Activated CD8-positive, alpha-beta memory T cell treated with anti-CD3 and anti-CD28 coated beads, Interleukin-2, amount 50 U/mL, for 24 hours (primary cell): ENCODE data around the gene C16orf86.
"Not testable (repeated sequence)": the region's sequence is repeated elsewhere in the genome, so short reads cannot be mapped to it uniquely, and the experiment has no call there.

Experiments used
- DNase-seq: peaks from one replicate; pipeline ENCODE4 v3.0.0-alpha.2; 2020; ENCODE audit errors: extremely low read depth

C16orf86 gene

DNA sequence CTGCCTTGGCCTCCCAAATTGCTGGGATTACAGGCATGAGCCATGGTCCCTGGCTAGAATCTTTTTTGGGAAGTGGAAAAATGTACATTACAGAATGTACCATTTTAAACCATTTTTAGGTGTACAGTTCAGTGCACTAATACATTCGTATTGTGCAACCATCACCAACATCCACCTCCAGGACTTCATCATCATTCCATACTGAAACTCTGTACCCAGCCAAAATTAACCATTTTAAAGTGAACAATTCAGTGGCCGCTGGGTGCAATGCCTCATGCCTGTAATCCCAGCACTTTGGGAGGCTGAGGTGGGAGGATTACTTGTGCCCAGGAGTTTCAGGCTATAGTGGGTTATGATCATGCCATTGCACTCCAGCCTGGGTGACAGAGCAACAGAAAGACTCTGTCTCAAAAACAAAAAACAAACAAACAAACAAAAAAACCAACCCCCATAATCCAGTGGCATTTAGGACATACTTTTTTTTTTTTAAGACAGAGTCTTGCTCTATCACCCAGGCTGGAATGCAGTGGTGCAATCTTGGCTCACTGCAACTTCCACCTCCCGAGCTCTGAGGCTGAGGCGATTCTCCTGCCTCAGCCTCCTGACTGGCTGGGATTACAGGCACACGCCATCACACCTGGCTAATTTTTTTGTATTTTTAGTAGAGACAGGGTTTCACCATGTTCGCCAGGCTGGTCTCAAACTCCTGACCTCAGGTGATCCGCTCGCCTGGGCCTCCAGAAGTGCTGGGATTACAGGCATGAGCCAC lies 27.1 kb downstream of the C16orf86 start:
- not testable (repeated sequence) for DNase-seq

DNA sequence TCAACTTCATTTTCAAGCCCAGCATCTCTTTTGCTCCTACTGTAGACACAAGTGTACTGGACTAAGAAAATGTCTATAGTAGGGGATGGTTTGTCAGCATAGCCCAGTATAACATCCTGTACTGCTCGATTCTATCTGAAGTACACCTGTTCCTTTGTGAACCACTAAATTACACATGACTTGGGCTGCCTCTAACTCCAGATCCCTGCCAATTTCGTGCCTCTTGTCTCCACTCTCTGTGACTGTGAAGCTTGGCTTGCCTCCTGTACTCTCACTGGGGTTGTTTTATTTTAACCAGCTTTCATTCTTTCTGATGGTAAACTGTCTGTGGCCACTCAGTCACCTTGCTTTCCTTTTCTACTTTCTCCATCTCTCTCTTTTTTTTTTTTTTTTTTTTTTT lies 28.0 kb downstream of the C16orf86 start:
- no peak for DNase-seq

DNA sequence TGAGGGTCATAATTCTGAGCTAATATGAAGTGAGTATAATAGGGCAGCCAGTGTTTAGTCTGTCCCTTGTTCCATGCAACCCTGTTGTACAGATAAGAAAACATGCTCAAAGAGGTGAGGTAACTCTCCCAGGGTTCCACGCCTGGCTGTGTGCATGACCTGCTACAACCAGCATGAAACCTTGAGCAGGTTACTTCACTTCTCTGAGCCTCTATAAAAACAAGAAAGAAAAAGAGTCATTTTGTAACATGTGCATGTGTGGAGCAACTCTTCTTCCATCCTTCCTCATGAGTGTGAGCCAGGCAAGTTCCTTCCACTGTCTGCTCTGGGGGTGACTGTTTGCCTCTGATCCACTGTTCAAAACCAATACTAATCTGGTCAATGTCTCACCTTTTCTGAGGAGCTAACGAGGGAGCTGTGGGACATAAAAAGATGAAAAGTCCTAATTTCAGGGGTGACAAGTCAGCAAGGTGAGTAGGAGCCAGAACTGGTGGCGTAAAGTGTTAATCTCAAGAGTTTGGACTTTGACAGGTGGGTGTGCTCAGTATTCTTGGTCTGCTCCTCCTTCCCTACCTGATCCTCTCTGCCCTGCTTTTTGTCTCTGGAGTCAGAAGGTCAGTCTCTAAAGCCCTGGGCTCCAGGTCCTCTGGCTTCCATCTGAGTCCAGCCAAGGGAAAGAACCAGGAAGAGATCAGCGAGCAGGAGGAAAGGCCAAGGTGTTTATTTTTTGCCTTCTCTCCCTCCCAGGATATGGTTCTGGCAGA lies 31.0 kb downstream of the C16orf86 start:
- no peak for DNase-seq

DNA sequence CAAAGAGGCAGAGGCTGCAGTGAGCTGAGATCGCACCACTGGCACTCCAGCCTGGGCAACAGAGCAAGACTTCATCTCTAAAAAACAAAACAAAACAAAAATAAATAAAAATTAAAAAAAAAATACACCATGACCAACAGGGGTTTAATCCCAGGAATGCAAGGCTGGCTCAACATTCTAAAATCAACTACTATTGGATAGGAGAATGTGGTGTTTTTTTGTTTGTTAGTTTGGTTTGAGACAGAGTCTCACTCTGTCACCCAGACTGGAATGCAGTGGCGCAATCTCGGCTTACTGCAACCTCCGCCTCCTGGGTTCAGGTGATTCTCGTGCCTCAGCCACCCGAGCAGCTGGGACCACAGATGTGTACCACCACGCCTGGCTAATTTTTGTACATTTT lies 32.7 kb downstream of the C16orf86 start:
- DNase-seq: no peak

DNA sequence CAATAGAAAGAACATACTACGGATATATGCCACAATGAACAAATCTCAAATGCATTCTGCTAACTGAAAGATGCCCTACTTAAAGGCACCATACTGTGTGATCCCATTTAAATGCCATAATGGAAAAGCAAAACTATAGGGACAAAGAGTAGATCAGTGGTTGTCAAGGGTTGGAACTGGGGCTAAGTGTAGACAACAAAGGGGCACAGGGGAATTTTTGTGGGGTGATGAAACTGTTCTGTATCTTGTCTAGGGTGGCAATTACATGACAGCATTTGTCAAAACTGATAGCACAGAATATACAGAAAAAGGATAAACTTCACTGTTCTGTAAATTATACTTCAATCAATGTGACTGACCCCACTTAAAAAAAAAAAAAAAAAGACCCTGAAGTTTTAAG lies 34.8 kb downstream of the C16orf86 start:
- DNase-seq: no peak

DNA sequence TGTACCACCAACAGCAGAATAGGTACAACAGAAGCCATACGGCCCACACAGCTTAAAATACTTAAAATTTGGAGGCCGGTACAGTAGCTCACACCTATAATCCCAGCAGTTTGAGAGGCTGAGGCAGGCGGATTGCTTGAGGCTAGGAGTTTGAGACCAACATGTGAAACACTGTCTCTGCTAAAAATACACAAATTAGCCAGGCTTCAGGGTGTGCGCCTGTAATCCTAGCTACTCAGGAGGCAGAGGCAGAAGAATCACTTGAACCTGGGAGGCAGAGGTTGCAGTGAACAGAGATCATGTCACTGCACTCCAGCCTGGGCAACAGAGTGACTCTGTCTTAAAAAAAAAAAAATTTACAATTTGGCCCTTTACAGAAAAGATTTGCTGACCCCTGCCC lies 35.5 kb downstream of the C16orf86 start:
- DNase-seq: no peak

DNA sequence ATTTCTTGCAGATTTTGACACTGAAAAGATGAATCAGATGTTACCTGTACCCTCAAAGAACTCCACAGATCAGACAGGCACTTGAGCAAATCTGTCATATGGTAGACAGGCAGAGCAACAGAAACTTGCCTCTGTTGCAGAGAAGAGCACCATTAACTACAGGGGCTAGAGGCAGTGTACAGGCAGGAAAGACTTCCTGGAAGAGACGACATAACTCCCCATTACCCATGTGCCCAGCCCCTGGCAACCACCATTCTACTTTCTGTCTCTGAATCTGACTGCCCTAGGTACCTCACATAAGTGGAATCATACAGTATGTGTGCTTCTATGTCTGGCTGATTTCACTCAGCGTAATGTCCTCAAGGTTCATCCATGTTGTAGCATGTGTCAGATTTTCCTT lies 37.0 kb downstream of the C16orf86 start:
- DNase-seq: no peak

DNA sequence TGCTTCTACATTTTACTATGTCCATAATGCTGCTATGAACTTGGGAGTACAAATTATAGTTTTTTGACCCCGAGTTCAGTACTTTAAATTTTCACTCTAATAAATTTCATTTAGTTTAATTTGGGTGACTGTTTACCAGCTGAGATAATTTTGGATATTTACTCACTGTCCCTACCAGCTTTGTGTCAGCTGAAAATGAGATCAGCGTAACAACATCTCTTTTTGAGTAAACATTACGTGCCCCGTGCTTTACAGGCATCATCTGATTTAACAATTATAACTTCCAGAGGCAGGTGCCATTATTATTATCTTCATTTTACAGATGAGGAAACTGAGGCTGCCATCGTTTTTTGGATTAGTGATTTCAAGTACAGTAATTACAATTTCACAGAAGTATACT lies 37.5 kb downstream of the C16orf86 start:
- no peak for DNase-seq

DNA sequence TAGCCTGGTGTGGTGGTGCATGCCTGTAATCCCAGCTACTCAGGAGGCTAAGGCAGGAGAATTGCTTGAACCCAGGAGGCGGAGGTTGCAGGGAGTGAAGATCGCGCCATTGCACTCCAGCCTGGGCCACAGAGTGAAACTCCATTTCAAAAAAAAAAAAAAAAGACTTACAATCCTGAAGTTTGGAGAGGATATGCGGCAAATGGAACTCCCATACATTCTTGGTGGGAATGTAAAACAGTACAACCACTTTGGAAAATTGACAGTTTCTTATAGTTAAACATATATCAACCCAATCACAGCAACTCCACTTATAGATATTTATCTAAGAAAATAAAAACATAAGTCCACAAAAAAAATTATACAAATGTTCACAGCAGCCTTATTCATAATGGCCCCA lies 40.6 kb downstream of the C16orf86 start:
- no peak for DNase-seq

DNA sequence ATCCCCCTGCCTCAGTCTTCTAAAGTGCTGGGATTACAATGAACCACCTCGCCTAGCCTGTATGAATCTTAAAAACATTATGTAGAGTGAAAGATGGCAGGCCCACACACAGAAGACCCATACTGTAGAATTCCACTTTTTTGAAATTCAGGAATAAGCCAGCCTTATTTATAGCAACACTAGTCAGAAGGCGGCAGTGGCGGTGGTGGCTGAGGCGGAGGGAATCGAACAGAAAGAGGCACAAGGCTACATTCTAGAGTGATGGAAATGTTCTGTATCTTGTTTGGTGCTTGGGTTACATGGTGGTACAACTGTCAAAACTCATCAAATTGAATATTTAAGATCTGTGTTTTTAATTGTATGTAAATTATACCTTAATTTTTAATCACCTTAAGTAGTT lies 41.2 kb downstream of the C16orf86 start:
- no peak for DNase-seq

DNA sequence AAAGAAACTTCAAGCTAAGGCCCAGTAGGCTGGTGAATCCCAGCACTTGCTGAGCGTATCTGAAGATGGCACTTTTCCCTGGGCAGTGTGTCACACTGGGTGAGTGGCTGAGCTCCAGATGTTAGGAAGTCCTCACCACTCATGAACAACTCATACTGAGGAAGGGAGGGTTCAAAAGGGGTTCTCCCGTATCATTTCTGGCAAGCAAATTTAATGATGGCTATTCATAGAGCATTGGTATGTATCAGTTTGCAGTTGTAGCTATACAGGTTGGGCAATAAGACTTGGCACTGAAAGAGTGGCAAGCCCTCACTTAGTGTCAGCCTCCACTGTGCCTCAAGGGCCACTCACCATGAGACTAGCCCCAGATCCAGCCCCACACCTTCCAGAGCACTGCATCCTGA lies 41.8 kb downstream of the C16orf86 start:
- no peak for DNase-seq

DNA sequence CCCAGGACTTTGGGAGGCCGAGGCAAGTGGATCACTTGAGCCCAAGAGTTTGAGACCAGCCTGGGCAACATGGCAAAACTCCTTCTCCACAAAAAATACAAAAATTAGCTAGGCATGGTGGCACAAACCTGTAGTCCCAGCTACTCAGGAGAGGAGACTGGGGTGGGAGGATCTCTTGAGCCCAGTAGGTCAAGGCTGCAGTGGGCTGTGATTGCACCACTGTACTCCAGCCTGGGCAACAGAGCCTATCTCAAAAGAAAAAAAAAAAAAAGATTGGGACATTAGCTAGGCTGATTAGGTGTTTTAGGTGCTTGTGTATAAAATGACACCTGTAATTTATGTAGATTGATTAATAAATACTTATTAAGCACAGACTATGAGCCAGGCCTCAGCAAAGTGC lies 42.4 kb downstream of the C16orf86 start:
- DNase-seq: no peak

DNA sequence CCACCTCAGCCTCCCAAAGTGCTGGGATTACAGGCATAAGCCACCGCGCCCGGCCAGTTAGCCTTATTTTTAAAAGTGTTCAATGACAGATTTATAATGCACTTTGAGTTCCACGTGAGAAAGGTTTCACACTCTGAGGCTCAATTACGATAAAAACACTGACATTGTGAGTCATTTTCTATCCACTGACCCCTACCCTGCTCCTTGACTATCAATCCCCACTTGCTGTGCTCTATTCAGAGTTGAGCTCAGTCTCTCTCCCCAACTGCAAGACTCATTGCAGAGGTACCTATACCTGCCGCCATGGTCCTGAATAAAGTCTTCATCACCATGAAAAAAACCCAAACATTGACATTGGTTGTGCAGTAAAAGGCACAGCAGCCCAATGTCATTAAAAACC lies 44.0 kb downstream of the C16orf86 start:
- no peak for DNase-seq

DNA sequence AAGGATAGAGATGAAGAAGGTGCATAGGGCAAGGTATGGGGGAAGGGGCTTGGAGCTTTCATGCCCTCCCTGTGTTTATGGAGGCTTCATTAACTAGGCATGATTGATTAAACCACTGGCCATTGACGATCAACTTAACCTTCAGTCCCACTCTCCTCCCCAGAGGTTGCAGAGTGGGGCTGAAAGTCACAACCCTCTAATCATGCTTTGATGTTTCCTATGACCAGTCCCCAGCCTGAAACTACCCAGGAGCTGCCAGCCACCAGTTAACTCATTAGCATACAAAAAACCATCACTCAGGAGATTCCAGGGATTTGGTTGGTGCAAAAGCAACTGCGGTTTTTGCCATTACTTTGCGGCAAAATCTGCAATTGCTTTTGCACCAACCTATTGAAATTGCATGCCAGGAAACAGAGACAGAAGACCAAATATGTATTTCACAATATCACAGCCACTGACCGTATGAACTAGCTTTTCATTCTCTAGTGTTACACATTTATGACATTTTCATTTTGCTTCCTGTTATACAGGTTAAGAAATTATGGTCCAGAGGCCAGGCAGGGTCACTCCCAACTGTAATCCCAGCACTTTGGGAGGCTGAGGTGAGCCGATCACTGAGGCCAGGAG lies 47.1 kb downstream of the C16orf86 start:
- no peak for DNase-seq

DNA sequence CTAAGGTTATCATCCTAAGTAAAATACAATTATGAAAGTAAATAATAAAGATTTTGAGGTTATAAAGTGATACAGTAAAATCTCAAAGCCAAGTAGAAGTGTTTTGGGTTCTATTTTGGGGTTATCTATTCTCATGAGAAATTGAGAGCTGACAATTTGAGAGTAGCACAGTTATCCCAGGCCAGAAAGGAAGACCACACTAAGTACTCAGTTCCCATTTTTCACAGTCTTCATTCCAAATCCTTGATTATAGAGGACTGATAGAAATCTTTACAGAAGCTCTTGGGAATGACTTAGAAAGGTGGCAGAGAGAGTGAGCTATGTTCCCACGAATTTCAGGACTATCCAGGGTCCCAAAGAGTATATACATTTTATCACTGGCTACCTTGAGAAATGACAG lies 47.9 kb downstream of the C16orf86 start:
- DNase-seq: no peak

DNA sequence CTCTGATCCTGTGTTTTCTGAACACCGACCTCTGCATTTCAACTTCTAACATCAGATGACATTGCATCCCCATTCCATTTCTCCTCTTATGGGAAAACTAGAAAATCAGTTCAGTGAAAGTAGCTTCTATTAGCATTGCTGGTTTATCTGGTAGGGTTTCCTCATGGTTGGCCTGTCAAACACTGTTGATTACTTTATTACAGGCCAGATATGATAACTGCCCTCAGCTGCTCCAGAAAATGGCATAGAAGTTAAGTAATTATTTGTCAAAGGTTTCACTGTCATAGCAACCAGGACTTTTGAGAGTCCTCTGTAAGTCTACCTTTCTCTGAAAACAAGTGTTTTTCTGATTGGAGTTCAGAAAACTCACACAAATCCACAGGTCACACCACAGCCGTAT lies 49.5 kb downstream of the C16orf86 start:
- DNase-seq: no peak
